ENCODE results near the gene SLC23A2. TPM values are rescaled to one million over a fixed set of nuclear protein-coding genes. Genes with fewer than 3 reads are reported as not detected.
"Not testable (repeated sequence)": the region's sequence is repeated elsewhere in the genome, so short reads cannot be mapped to it uniquely, and the experiment has no call there.

Gene SLC23A2
- total RNA-seq, 1 experiment from 2014 or later = 16.3 TPM

DNA sequence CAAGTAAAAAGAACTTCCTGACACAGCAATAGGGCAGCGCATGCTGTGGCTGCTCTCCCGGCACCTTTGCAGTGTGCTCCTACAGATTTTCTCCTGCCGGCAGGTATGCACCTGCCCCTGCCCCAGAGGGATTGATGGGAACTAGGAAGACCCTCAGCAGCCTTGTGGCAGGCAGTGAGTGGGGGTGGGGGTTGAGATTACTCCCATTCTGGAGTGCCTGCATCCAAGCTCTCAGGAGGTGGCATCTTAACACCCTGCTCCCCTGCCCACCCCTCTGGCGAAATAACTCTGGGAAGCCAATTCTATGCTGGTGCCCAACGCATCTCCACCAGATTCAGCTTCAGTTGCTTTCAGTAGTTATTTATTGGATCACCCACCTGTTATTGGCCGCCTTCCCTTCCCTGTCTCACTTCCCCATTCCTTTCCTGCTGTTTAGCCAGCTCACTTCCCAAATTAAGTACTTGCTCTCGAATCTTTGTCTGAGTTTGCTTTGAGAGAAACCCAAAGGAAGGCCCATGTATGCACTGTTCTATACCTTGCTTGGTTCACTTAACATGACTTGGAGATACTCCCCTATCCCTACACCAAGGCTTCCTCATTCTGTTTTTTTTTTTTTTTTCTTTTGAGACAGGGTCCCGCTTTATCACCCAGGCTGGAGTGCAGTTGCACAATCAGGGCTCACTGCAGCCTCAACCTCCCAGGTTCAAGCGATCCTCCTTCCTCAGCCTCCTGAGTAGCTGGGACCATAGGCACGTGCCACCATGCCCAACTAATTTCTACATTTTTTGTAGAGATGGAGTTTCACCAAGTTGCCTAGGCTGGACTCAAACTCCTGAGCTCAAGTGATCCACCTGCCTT is 29.3 kb upstream of the SLC23A2 start:
- Histone ChIP-seq H3K79me2 (ENCODE audit: insufficient read depth, low read length) (no peaks in the 10 kb centered on the region), H4K20me1 (ENCODE audit: insufficient read depth) (no peaks in the 10 kb centered on the region), H3K9ac (ENCODE audit: low read length) (no peak overlapping the region), H3K4me1 (ENCODE audit: control insufficient read depth in 1 of 2, insufficient read depth in 2 of 2, low read length in 2 of 2) (no peaks in the 10 kb centered on the region), H3K4me2 (ENCODE audit: low read length) (no peak overlapping the region), H3K36me3 (ENCODE audit: control insufficient read depth in 1 of 2, insufficient read depth in 2 of 2, low read length in 2 of 2) (no peaks in the 10 kb centered on the region), H3K4me3 (replicated peaks in 1 of 2; ENCODE audit: low read depth in 1 of 2, low read length in 2 of 2) (no peak overlapping the region), H3K9me3 (ENCODE audit: control insufficient read depth in 1 of 2, insufficient read depth in 1 of 2, low read depth in 1 of 2, low read length in 2 of 2) (no peaks in the 10 kb centered on the region), H2AFZ (ENCODE audit: low read depth, low read length, poor library complexity, severe bottlenecking) (no peak overlapping the region), H3K9me2 (ENCODE audit: insufficient read depth) (no peaks in the 10 kb centered on the region), H3K27ac (ENCODE audit: low read depth, low read length) (no peak overlapping the region), H3K27me3 (ENCODE audit: insufficient read depth, low read length) (no peaks in the 10 kb centered on the region)
- intact Hi-C loops (cut with micrococcal nuclease) = no loop called here
- ChIA-PET CTCF (interaction anchor here (1.3 kb wide), 1 partner anchor 26 kb away, joined by 4 read pairs; no protein-coding TSS in a partner anchor), POLR2A (no interaction called here), RAD21 (ENCODE audit: low non-redundant PET in 1 of 2, low total read pairs in 2 of 2, uncharacterized antibody in 2 of 2, unreplicated experiment in 2 of 2) (no interaction called here)
- no TSS peak for BruUV-seq (replicated peaks)
- DNase-seq (ENCODE audit: low read depth, low spot score) = no peak
- no peak for ATAC-seq
- TF ChIP-seq TCF7L2 (IDR thresholded peaks at IDR 0.05; ENCODE audit: borderline replicate concordance, extremely low read depth, insufficient read depth, insufficient read length) (no peak), ATF3 (IDR thresholded peaks at IDR 0.05) (no peak), SRF (IDR thresholded peaks at IDR 0.05; ENCODE audit: low read depth) (no peak), SP1 (IDR thresholded peaks at IDR 0.05; ENCODE audit: low read depth) (no peak), ELF1 (IDR thresholded peaks at IDR 0.05; ENCODE audit: borderline replicate concordance, low read depth) (no peak), ZNF274 (IDR thresholded peaks at IDR 0.05; ENCODE audit: low read depth, low read length) (no peak), SIN3A (IDR thresholded peaks at IDR 0.05; ENCODE audit: low read depth) (no peak), RAD21 (IDR thresholded peaks at IDR 0.05; ENCODE audit: low read depth) (no peak), EZH2 (IDR thresholded peaks at IDR 0.05) (no peak), EZH2phosphoT487 (IDR thresholded peaks at IDR 0.05; ENCODE audit: borderline replicate concordance) (no peak), POLR2AphosphoS5 (IDR thresholded peaks at IDR 0.05; ENCODE audit: low read depth, low read length) (no peak), FOSL1 (IDR thresholded peaks at IDR 0.05; ENCODE audit: low read depth) (no peak), CBX3 (IDR thresholded peaks at IDR 0.05; ENCODE audit: low read depth) (no peak)

DNA sequence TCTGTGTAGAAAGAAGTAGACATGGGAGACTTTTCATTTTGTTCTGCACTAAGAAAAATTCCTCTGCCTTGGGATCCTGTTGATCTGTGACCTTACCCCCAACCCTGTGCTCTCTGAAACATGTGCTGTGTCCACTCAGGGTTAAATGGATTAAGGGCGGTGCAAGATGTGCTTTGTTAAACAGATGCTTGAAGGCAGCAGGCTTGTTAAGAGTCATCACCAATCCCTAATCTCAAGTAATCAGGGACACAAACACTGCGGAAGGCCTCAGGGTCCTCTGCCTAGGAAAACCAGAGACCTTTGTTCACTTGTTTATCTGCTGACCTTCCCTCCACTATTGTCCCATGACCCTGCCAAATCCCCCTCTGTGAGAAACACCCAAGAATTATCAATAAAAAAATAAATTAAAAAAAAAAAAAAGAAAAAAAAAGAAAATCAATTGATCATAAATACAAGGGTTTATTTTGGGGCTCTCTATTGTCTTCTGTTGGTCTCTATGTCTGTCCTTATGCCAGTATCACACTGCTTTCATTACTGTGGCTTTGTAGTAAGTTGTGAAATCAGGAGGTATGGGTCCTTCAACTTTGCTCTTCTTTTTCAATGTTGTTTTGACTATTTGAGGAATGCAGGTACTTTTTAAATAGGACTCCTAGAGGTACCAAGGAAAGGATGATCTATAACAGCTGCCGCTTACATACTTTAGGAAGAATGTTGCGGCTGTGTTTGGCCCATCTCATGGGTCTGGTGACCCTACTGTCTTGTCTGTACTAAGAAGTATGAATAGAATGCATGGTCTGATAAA is 27.1 kb upstream of the SLC23A2 start:
- H3K36me3 ChIP-seq (ENCODE audit: control insufficient read depth in 1 of 2, insufficient read depth in 2 of 2, low read length in 2 of 2); H3K4me3 ChIP-seq (replicated peaks in 1 of 2; ENCODE audit: low read depth in 1 of 2, low read length in 2 of 2); DNase-seq (ENCODE audit: low read depth, low spot score); H3K9me3 ChIP-seq (ENCODE audit: control insufficient read depth in 1 of 2, insufficient read depth in 1 of 2, low read depth in 1 of 2, low read length in 2 of 2); ATAC-seq; POLR2A ChIA-PET; H3K4me1 ChIP-seq (ENCODE audit: control insufficient read depth in 1 of 2, insufficient read depth in 2 of 2, low read length in 2 of 2); H3K27me3 ChIP-seq (ENCODE audit: insufficient read depth, low read length); BruUV-seq (replicated peaks); H3K79me2 ChIP-seq (ENCODE audit: insufficient read depth, low read length); H3K9ac ChIP-seq (ENCODE audit: low read length); H2AFZ ChIP-seq (ENCODE audit: low read depth, low read length, poor library complexity, severe bottlenecking); H3K27ac ChIP-seq (ENCODE audit: low read depth, low read length); H3K9me2 ChIP-seq (ENCODE audit: insufficient read depth); H4K20me1 ChIP-seq (ENCODE audit: insufficient read depth); RAD21 ChIA-PET (ENCODE audit: low non-redundant PET in 1 of 2, low total read pairs in 2 of 2, uncharacterized antibody in 2 of 2, unreplicated experiment in 2 of 2); CTCF ChIA-PET; intact Hi-C loops (cut with micrococcal nuclease); H3K4me2 ChIP-seq (ENCODE audit: low read length): not testable (repeated sequence)
